Type B pancreatic cell (in vitro differentiated cells): ENCODE data around the gene ASXL1. TPM values are rescaled to one million over a fixed set of nuclear protein-coding genes. Genes with fewer than 3 reads are reported as not detected.
A peak's percentile ranks its signal among the peaks of the same experiment; 100 is the strongest.
"Not testable (repeated sequence)": the region's sequence is repeated elsewhere in the genome, so short reads cannot be mapped to it uniquely, and the experiment has no call there.

ENCODE experiments used
- DNase-seq: peaks from one replicate; pipeline ENCODE4 v3.0.0; 2021; ENCODE audit warnings: mixed read lengths; ENCODE audit not compliant: unreplicated experiment; ENCODE audit errors: extremely low spot score
- H3K27ac Mint-ChIP-seq: 2 replicates; pipeline ENCODE4 v1.8.0; 2021; ENCODE audit warnings: mild to moderate bottlenecking, mixed read lengths
- H3K27me3 Mint-ChIP-seq: 2 replicates; pipeline ENCODE4 v1.8.0; 2021; ENCODE audit warnings: mixed read lengths
- H3K36me3 Mint-ChIP-seq: 2 replicates; pipeline ENCODE4 v1.8.0; 2021; ENCODE audit warnings: mixed read lengths
- H3K4me1 Mint-ChIP-seq: one replicate; pipeline ENCODE4 v1.8.0; 2021; ENCODE audit warnings: mixed read lengths; ENCODE audit not compliant: unreplicated experiment
- H3K4me3 Mint-ChIP-seq: 2 replicates; pipeline ENCODE4 v1.8.0; 2021; ENCODE audit warnings: mild to moderate bottlenecking, mixed read lengths
- H3K9me3 Mint-ChIP-seq: 2 replicates; pipeline ENCODE4 v1.8.0; 2021; ENCODE audit warnings: mixed read lengths
- CTCF ChIP-seq: fragments of 200-600 bp; sonication (generic); conservative IDR thresholded peaks from 2 replicates; pipeline ENCODE4 v1.5.0; 2021; ENCODE audit warnings: antibody characterized with exemption, mild to moderate bottlenecking
- total RNA-seq: library from RNA; stranded (reverse); gene quantifications from 2 replicates; pipeline ENCODE4 v1.2.1, GENCODE V29; 2021; ENCODE audit warnings: low replicate concordance

Gene ASXL1
- total RNA-seq, 1 donor from 2014 or later = 157 TPM

GRCh38 chr20:32350421-32350820, 7.7 kb upstream of the ASXL1 start:
- no peak overlapping the region for H3K27ac Mint-ChIP-seq
- peaks cover 16% of the 10 kb centered on the region for H3K4me1 Mint-ChIP-seq
- H3K9me3 Mint-ChIP-seq = no peaks in the 10 kb centered on the region
- no peak for TF ChIP-seq CTCF
- H3K27me3 Mint-ChIP-seq = no peaks in the 10 kb centered on the region
- no peak for DNase-seq
- H3K4me3 Mint-ChIP-seq = no peak overlapping the region
- H3K36me3 Mint-ChIP-seq = no peaks in the 10 kb centered on the region

- Mint-ChIP-seq H3K27ac (no peak overlapping the region), H3K4me3 (no peak overlapping the region), H3K9me3 (no peaks in the 10 kb centered on the region), H3K36me3 (no peaks in the 10 kb centered on the region), H3K4me1 (peaks cover 22% of the 10 kb centered on the region), H3K27me3 (no peaks in the 10 kb centered on the region)
- TF ChIP-seq CTCF = no peak
- no peak for DNase-seq
Observed at GRCh38 chr20:32352121-32352720, 5.9 kb upstream of the ASXL1 start.

- TF ChIP-seq CTCF = no peak
- Mint-ChIP-seq H3K27me3 (no peaks in the 10 kb centered on the region), H3K4me1 (peaks cover 21% of the 10 kb centered on the region), H3K9me3 (no peaks in the 10 kb centered on the region), H3K4me3 (no peak overlapping the region), H3K36me3 (no peaks in the 10 kb centered on the region), H3K27ac (peak overlapping the region; percentile 2)
- DNase-seq = no peak
Observed at GRCh38 chr20:32353848-32354496, 4.2 kb upstream of the ASXL1 start.

GRCh38 chr20:32354592-32355416, 3.3 kb upstream of the ASXL1 start:
- no peaks in the 10 kb centered on the region for H3K27me3 Mint-ChIP-seq
- no peak for DNase-seq

GRCh38 chr20:32355417-32355841, 2.7 kb upstream of the ASXL1 start:
- no peak overlapping the region for H3K27ac Mint-ChIP-seq
- TF ChIP-seq CTCF = no peak
- H3K9me3 Mint-ChIP-seq = no peaks in the 10 kb centered on the region
- H3K4me3 Mint-ChIP-seq = no peak overlapping the region
- H3K27me3 Mint-ChIP-seq = no peaks in the 10 kb centered on the region
- peaks cover 1% of the 10 kb centered on the region for H3K36me3 Mint-ChIP-seq
- DNase-seq = no peak
- H3K4me1 Mint-ChIP-seq = peaks cover 33% of the 10 kb centered on the region

More at GRCh38 chr20:32354592-32355416, 3.3 kb upstream of the ASXL1 start:
- no peaks in the 10 kb centered on the region for H3K9me3 Mint-ChIP-seq
- no peaks in the 10 kb centered on the region for H3K36me3 Mint-ChIP-seq
- H3K4me3 Mint-ChIP-seq = peak overlapping the region; percentile 32
- peaks cover 27% of the 10 kb centered on the region for H3K4me1 Mint-ChIP-seq
- TF ChIP-seq CTCF = no peak
- H3K27ac Mint-ChIP-seq = peak overlapping the region; percentile 2

GRCh38 chr20:32355907-32356621, 2.1 kb upstream of the ASXL1 start:
- not testable (repeated sequence) for H3K27ac Mint-ChIP-seq, H3K36me3 Mint-ChIP-seq, H3K27me3 Mint-ChIP-seq, H3K4me3 Mint-ChIP-seq, H3K9me3 Mint-ChIP-seq, DNase-seq
- H3K4me1 Mint-ChIP-seq = peaks cover 37% of the 10 kb centered on the region
